IMR-90 (cell line): ENCODE measurements around the gene NCKAP5L. TPM values are rescaled to one million over a fixed set of nuclear protein-coding genes. Genes with fewer than 3 reads are reported as not detected.

Experiments
- ATAC-seq: fragments of 200-7000 bp; cut with Tn5 transposase; 2 replicates; pipeline ENCODE4 v1.9.1; 2020; ENCODE audit warnings: low read depth, mild to moderate bottlenecking, moderate library complexity
- BruUV-seq: library from RNA; stranded (reverse); fragments of 400-500 nt; replicated peaks from 2 replicates; lab custom pipeline; 2021; lab: Mats Ljungman, UMichigan
- CTCF ChIA-PET: fragments of 300-600 bp; formaldehyde crosslinking; extraction: SDS; loops from one replicate; lab custom pipeline; 2021; ENCODE audit warnings: antibody characterized with exemption; lab: Yijun Ruan, JAX
- POLR2A ChIA-PET: fragments of 300-600 bp; sonication (Branson Sonifier 250); formaldehyde crosslinking; loops from one replicate; lab custom pipeline; 2022; ENCODE audit warnings: antibody characterized with exemption; ENCODE audit not compliant: unreplicated experiment; lab: Charles Lee
- DNase-seq: peaks from one replicate; pipeline ENCODE4 v3.0.0; 2013
- H2AFZ ChIP-seq: replicated peaks from 2 replicates; pipeline ENCODE3; 2013; ENCODE audit warnings: low read length, mild to moderate bottlenecking; ENCODE audit not compliant: poor library complexity
- H2AK5ac ChIP-seq: 2 replicates; pipeline ENCODE4 v1.6.1; 2013; ENCODE audit warnings: low read depth, low read length, inconsistent platforms
- H2AK9ac ChIP-seq: replicated peaks from 2 replicates; pipeline ENCODE3; 2013; ENCODE audit warnings: mild to moderate bottlenecking, low read depth, low read length, moderate library complexity; ENCODE audit not compliant: poor library complexity
- H2BK120ac ChIP-seq: 2 replicates; pipeline ENCODE4 v1.6.1; 2013; ENCODE audit warnings: low read depth, low read length, inconsistent platforms
- H2BK15ac ChIP-seq: 3 replicates; pipeline ENCODE4 v1.6.1; 2013; ENCODE audit warnings: low read depth, low read length, inconsistent platforms
- H2BK20ac ChIP-seq: 2 replicates; pipeline ENCODE4 v1.6.1; 2013; ENCODE audit warnings: low read depth, mild to moderate bottlenecking, inconsistent platforms, low read length, moderate library complexity
- H2BK5ac ChIP-seq: 2 replicates; pipeline ENCODE4 v1.6.1; 2013; ENCODE audit warnings: mild to moderate bottlenecking, low read depth, low read length, inconsistent platforms; ENCODE audit not compliant: poor library complexity, severe bottlenecking
- H3K14ac ChIP-seq: replicated peaks from 2 replicates; pipeline ENCODE4 v1.6.1; 2013; ENCODE audit warnings: low read depth, low read length, inconsistent platforms
- H3K18ac ChIP-seq: 2 replicates; pipeline ENCODE4 v1.6.1; 2013; ENCODE audit warnings: low read depth, low read length, control low read depth
- H3K23ac ChIP-seq: 2 replicates; pipeline ENCODE4 v1.6.1; 2013; ENCODE audit warnings: low read depth, low read length, inconsistent platforms
- H3K27ac ChIP-seq: 2 replicates; pipeline ENCODE4 v1.5.1; 2013; ENCODE audit warnings: mild to moderate bottlenecking, control low read depth, low read length; ENCODE audit not compliant: insufficient read depth
- H3K27me3 ChIP-seq: 2 replicates; pipeline ENCODE4 v1.6.1; 2013; ENCODE audit warnings: low read length; ENCODE audit not compliant: control insufficient read depth, insufficient read depth
- H3K36me3 ChIP-seq: 2 replicates; pipeline ENCODE4 v1.6.1; 2013; ENCODE audit warnings: low read length, mixed read lengths; ENCODE audit not compliant: control insufficient read depth, insufficient read depth
- H3K4ac ChIP-seq: 2 replicates; pipeline ENCODE4 v1.6.1; 2013; ENCODE audit warnings: low read depth, low read length, inconsistent platforms
- H3K4me1 ChIP-seq: 2 replicates; pipeline ENCODE4 v1.6.1; 2013; ENCODE audit warnings: low read length, mixed read lengths; ENCODE audit not compliant: control insufficient read depth, insufficient read depth
- H3K4me2 ChIP-seq: 2 replicates; pipeline ENCODE4 v1.6.1; 2013; ENCODE audit warnings: low read depth, mild to moderate bottlenecking, control low read depth, low read length, moderate library complexity
- H3K4me3 ChIP-seq: 2 replicates; pipeline ENCODE4 v1.5.1; 2013; ENCODE audit warnings: low read depth, mild to moderate bottlenecking, control low read depth, low read length, moderate library complexity; ENCODE audit not compliant: insufficient read depth
- H3K56ac ChIP-seq: 2 replicates; pipeline ENCODE4 v1.6.1; 2013; ENCODE audit warnings: low read length, inconsistent platforms; ENCODE audit not compliant: insufficient read depth; ENCODE audit errors: extremely low read depth
- H3K79me1 ChIP-seq, 2 experiments: 2 replicates each; pipeline ENCODE4 v1.6.1; 2013; ENCODE audit warnings: low read length in 2 of 2, inconsistent platforms in 1 of 2, low read depth in 1 of 2
- H3K9ac ChIP-seq: 2 replicates; pipeline ENCODE4 v1.6.1; 2013; ENCODE audit warnings: low read depth, low read length, control low read depth
- H3K9me1 ChIP-seq: 2 replicates; pipeline ENCODE4 v1.6.1; 2013; ENCODE audit warnings: low read length, inconsistent platforms; ENCODE audit not compliant: insufficient read depth
- H3K9me3 ChIP-seq: 2 replicates; pipeline ENCODE4 v1.6.1; 2013; ENCODE audit warnings: low read length; ENCODE audit not compliant: control insufficient read depth, insufficient read depth
- H4K20me1 ChIP-seq: 2 replicates; pipeline ENCODE4 v1.6.1; 2013; ENCODE audit warnings: low read length, inconsistent platforms; ENCODE audit not compliant: insufficient read depth
- H4K5ac ChIP-seq: 2 replicates; pipeline ENCODE4 v1.6.1; 2013; ENCODE audit warnings: mild to moderate bottlenecking, low read depth, low read length, control low read depth
- H4K8ac ChIP-seq, 2 experiments: 2 replicates each; pipeline ENCODE4 v1.6.1; 2013; ENCODE audit warnings: low read depth in 2 of 2, low read length in 2 of 2, control low read depth in 1 of 2, inconsistent platforms in 1 of 2
- H4K91ac ChIP-seq: 2 replicates; pipeline ENCODE4 v1.6.1; 2013; ENCODE audit warnings: low read depth, low read length, inconsistent platforms; ENCODE audit not compliant: insufficient read depth
- BHLHE40 ChIP-seq: fragments of 150-350 bp; IDR thresholded peaks from 2 replicates; pipeline ENCODE4 v1.6.1; 2016; ENCODE audit warnings: mild to moderate bottlenecking, low read depth, low read length
- CEBPB ChIP-seq: IDR thresholded peaks from 2 replicates; pipeline ENCODE4 v1.6.1; 2012; ENCODE audit warnings: low read depth, low read length, improper control_type of control experiment
- CHD1 ChIP-seq: IDR thresholded peaks from 2 replicates; pipeline ENCODE4 v1.6.1; 2012; ENCODE audit warnings: low read depth, low read length, improper control_type of control experiment
- FOS ChIP-seq: fragments of 150-350 bp; IDR thresholded peaks from 2 replicates; pipeline ENCODE4 v1.6.1; 2016; ENCODE audit warnings: low read depth, low read length
- MAFK ChIP-seq: IDR thresholded peaks from 2 replicates; pipeline ENCODE4 v1.6.1; 2012; ENCODE audit warnings: low read depth, low read length, improper control_type of control experiment
- MAZ ChIP-seq: IDR thresholded peaks from 2 replicates; pipeline ENCODE4 v1.6.1; 2012; ENCODE audit warnings: low read depth, mild to moderate bottlenecking, low read length, improper control_type of control experiment, moderate library complexity, borderline replicate concordance
- MXI1 ChIP-seq: IDR thresholded peaks from 2 replicates; pipeline ENCODE4 v1.6.1; 2012; ENCODE audit warnings: low read depth, mild to moderate bottlenecking, low read length, moderate library complexity, borderline replicate concordance
- NFE2L2 ChIP-seq: fragments of 150-350 bp; IDR thresholded peaks from 2 replicates; pipeline ENCODE4 v1.6.1; 2016; ENCODE audit warnings: low read depth, mild to moderate bottlenecking, low read length
- POLR2A ChIP-seq: IDR thresholded peaks from 2 replicates; pipeline ENCODE4 v1.6.1; 2012; ENCODE audit warnings: mild to moderate bottlenecking, low read depth, low read length
- RAD21 ChIP-seq: IDR thresholded peaks from 2 replicates; pipeline ENCODE4 v1.6.1; 2012; ENCODE audit warnings: low read length, improper control_type of control experiment
- RCOR1 ChIP-seq: IDR thresholded peaks from 2 replicates; pipeline ENCODE4 v1.6.1; 2012; ENCODE audit warnings: mild to moderate bottlenecking, low read length, improper control_type of control experiment; ENCODE audit not compliant: insufficient replicate concordance
- RFX5 ChIP-seq: IDR thresholded peaks from 2 replicates; pipeline ENCODE4 v1.8.0; 2012; ENCODE audit warnings: low read depth, mild to moderate bottlenecking, low read length, moderate library complexity
- SMC3 ChIP-seq: fragments of 150-350 bp; IDR thresholded peaks from 2 replicates; pipeline ENCODE4 v1.6.1; 2016; ENCODE audit warnings: low read depth, mild to moderate bottlenecking, antibody characterized with exemption, low read length, moderate library complexity
- WGBS, 2 experiments: methylation state at CpG; one replicate each; pipeline versions ENCODE4 v1.1.5 to v1.1.7; 2013; ENCODE audit warnings: missing lambda C conversion rate in 2 of 2; ENCODE audit not compliant: insufficient read length in 1 of 2; ENCODE audit errors: extremely low coverage in 2 of 2; 5-methylcytosine and 5-hydroxymethylcytosine counted together
- dilution Hi-C: fragments of 300-500 bp; cut with HindIII; formaldehyde crosslinking; loops from one replicate; pipeline ENCODE4 v1.14.3; 2018; ENCODE audit warnings: low sequenced_read_pairs; ENCODE audit not compliant: unreplicated experiment
- in situ Hi-C: fragments of 300-500 bp; cut with MboI; formaldehyde crosslinking; loops from 3 replicates; pipeline ENCODE4 v1.14.3; 2019; ENCODE audit warnings: low sequenced_read_pairs, inconsistent platforms, mixed read lengths
- intact Hi-C: fragments of 100-400 bp; cut with micrococcal nuclease; formaldehyde crosslinking; loops from 2 replicates; pipeline ENCODE4 v1.10.0; 2022
- polyA plus RNA-seq, 3 experiments: library from polyadenylated mRNA; depleted of rRNA; stranded (reverse); fragments of >200 nt; gene quantifications; 2 replicates each; pipeline ENCODE4 v1.2.3, GENCODE V29; 2012; ENCODE audit warnings: low replicate concordance in 1 of 3
- total RNA-seq: library from RNA; depleted of rRNA; stranded (reverse); fragments of >200 nt; gene quantifications from 2 replicates; pipeline ENCODE4 v1.2.3, GENCODE V29; 2012
- TF ChIP-seq, protein P1 (sequence below): conservative IDR thresholded peaks from 2 replicates; pipeline ENCODE4 v1.5.1; 2012; ENCODE audit warnings: mild to moderate bottlenecking, low read depth, low read length, improper control_type of control experiment
- TF ChIP-seq, protein P2 (sequence below): fragments of 150-350 bp; IDR thresholded peaks from 2 replicates; pipeline ENCODE4 v1.6.1; 2016; ENCODE audit warnings: low read depth, mild to moderate bottlenecking, low read length, moderate library complexity, borderline replicate concordance
- TF ChIP-seq, protein P3 (sequence below): fragments of 150-350 bp; IDR thresholded peaks from 2 replicates; pipeline ENCODE4 v1.6.1; 2017; ENCODE audit warnings: mild to moderate bottlenecking, antibody characterized with exemption, low read length, low read depth

The NCKAP5L gene
- total and polyA plus RNA-seq, 2 of the 4 experiments (the other 2 are of a cell fraction), result 6.1 to 14.4 TPM

DNA sequence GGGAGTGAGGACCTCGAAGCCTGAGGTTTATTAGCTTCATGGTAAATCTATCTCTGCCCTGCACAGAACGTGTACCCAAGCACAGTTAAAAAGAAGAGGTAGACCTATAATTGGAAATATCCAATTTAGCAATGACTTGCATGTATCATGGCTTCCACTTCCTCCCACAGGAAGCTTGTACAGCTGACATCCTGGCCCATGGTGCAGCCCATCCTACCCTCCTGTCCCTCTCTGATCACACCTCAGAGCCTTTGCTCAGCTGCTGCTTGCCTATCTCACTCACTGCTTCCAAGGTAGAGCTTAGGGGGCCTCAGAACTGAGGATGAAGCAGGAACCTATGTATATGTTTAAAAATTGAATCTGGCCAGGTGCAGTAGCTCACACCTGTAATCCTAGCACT, 18.9 kb upstream of the NCKAP5L start:
- ChIA-PET POLR2A (no interaction called here), CTCF (no interaction called here)
- H3K4me1 ChIP-seq, result no peaks in the 10 kb centered on the region
- H2AK9ac ChIP-seq, result no peak overlapping the region
- H2BK15ac ChIP-seq, result no peak overlapping the region
- no peak overlapping the region for H3K4me2 ChIP-seq
- BruUV-seq, result no TSS peak
- DNase-seq (no peak), ATAC-seq (no peak)
- in situ Hi-C loops (no loop called here), intact Hi-C loops (no loop called here), dilution Hi-C loops (no loop called here)
- H4K20me1 ChIP-seq, result no peaks in the 10 kb centered on the region
- no peak overlapping the region for H3K23ac ChIP-seq
- no peak overlapping the region for H4K5ac ChIP-seq
- no peak overlapping the region for H4K8ac ChIP-seq
- H3K9me1 ChIP-seq, result no peaks in the 10 kb centered on the region
- WGBS, 2 experiments, result no CpG with 5 or more reads among the region's 2 CpGs
- H3K36me3 ChIP-seq, result no peaks in the 10 kb centered on the region
- H3K18ac ChIP-seq, result no peak overlapping the region
- no peak overlapping the region for H2BK120ac ChIP-seq
- no peak for TF ChIP-seq MXI1
- no peak for TF ChIP-seq RCOR1
- TF ChIP-seq, protein P1, sequence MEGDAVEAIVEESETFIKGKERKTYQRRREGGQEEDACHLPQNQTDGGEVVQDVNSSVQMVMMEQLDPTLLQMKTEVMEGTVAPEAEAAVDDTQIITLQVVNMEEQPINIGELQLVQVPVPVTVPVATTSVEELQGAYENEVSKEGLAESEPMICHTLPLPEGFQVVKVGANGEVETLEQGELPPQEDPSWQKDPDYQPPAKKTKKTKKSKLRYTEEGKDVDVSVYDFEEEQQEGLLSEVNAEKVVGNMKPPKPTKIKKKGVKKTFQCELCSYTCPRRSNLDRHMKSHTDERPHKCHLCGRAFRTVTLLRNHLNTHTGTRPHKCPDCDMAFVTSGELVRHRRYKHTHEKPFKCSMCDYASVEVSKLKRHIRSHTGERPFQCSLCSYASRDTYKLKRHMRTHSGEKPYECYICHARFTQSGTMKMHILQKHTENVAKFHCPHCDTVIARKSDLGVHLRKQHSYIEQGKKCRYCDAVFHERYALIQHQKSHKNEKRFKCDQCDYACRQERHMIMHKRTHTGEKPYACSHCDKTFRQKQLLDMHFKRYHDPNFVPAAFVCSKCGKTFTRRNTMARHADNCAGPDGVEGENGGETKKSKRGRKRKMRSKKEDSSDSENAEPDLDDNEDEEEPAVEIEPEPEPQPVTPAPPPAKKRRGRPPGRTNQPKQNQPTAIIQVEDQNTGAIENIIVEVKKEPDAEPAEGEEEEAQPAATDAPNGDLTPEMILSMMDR, result no peak
- TF ChIP-seq, protein P2, sequence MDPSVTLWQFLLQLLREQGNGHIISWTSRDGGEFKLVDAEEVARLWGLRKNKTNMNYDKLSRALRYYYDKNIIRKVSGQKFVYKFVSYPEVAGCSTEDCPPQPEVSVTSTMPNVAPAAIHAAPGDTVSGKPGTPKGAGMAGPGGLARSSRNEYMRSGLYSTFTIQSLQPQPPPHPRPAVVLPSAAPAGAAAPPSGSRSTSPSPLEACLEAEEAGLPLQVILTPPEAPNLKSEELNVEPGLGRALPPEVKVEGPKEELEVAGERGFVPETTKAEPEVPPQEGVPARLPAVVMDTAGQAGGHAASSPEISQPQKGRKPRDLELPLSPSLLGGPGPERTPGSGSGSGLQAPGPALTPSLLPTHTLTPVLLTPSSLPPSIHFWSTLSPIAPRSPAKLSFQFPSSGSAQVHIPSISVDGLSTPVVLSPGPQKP, result no peak
- no peak for TF ChIP-seq SMC3
- no peak for TF ChIP-seq MAZ
- TF ChIP-seq, protein P3, sequence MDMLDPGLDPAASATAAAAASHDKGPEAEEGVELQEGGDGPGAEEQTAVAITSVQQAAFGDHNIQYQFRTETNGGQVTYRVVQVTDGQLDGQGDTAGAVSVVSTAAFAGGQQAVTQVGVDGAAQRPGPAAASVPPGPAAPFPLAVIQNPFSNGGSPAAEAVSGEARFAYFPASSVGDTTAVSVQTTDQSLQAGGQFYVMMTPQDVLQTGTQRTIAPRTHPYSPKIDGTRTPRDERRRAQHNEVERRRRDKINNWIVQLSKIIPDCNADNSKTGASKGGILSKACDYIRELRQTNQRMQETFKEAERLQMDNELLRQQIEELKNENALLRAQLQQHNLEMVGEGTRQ, result no peak
- TF ChIP-seq RAD21, result no peak
- no peak for TF ChIP-seq POLR2A
- no peak for TF ChIP-seq CEBPB
- TF ChIP-seq BHLHE40, result no peak
- TF ChIP-seq MAFK, result no peak
- TF ChIP-seq RFX5, result no peak
- TF ChIP-seq CHD1, result no peak
- TF ChIP-seq FOS, result no peak
- no peak for TF ChIP-seq NFE2L2
- H3K4me3 ChIP-seq, result no peak overlapping the region
- peaks cover 23% of the 10 kb centered on the region for H3K27me3 ChIP-seq
- H3K27ac ChIP-seq, result no peak overlapping the region
- no peak overlapping the region for H2AFZ ChIP-seq
- H3K14ac ChIP-seq, result no peak overlapping the region
- no peak overlapping the region for H3K9ac ChIP-seq
- H2BK20ac ChIP-seq, result no peak overlapping the region
- H3K4ac ChIP-seq, result no peak overlapping the region
- H3K56ac ChIP-seq, result no peak overlapping the region
- peaks cover 3% of the 10 kb centered on the region; the same call in 1 of the 2 replicates for H3K9me3 ChIP-seq
- no peak overlapping the region for H2BK5ac ChIP-seq
- H3K79me1 ChIP-seq, result peaks cover 0 to 11% of the 10 kb centered on the region in 2 experiments; a peak in 1 of 4 replicates
- no peak overlapping the region for H2AK5ac ChIP-seq
- H4K91ac ChIP-seq, result no peak overlapping the region
